IMR-90 (cell line): Measurements from ENCODE around the gene HYI. TPM values are rescaled to one million over a fixed set of nuclear protein-coding genes. Genes with fewer than 3 reads are reported as not detected.

Experiments used
- ATAC-seq: fragments of 200-7000 bp; cut with Tn5 transposase; 2 replicates; pipeline ENCODE4 v1.9.1; 2020; ENCODE audit warnings: low read depth, mild to moderate bottlenecking, moderate library complexity
- BruUV-seq: library from RNA; stranded (reverse); fragments of 400-500 nt; replicated peaks from 2 replicates; lab custom pipeline; 2021; lab: Mats Ljungman, UMichigan
- CTCF ChIA-PET: fragments of 300-600 bp; formaldehyde crosslinking; extraction: SDS; loops from one replicate; lab custom pipeline; 2021; ENCODE audit warnings: antibody characterized with exemption; lab: Yijun Ruan, JAX
- POLR2A ChIA-PET: fragments of 300-600 bp; sonication (Branson Sonifier 250); formaldehyde crosslinking; loops from one replicate; lab custom pipeline; 2022; ENCODE audit warnings: antibody characterized with exemption; ENCODE audit not compliant: unreplicated experiment; lab: Charles Lee
- DNase-seq: peaks from one replicate; pipeline ENCODE4 v3.0.0; 2013
- H2AFZ ChIP-seq: replicated peaks from 2 replicates; pipeline ENCODE3; 2013; ENCODE audit warnings: low read length, mild to moderate bottlenecking; ENCODE audit not compliant: poor library complexity
- H2AK5ac ChIP-seq: 2 replicates; pipeline ENCODE4 v1.6.1; 2013; ENCODE audit warnings: low read depth, low read length, inconsistent platforms
- H2AK9ac ChIP-seq: replicated peaks from 2 replicates; pipeline ENCODE3; 2013; ENCODE audit warnings: mild to moderate bottlenecking, low read depth, low read length, moderate library complexity; ENCODE audit not compliant: poor library complexity
- H2BK120ac ChIP-seq: 2 replicates; pipeline ENCODE4 v1.6.1; 2013; ENCODE audit warnings: low read depth, low read length, inconsistent platforms
- H2BK15ac ChIP-seq: 3 replicates; pipeline ENCODE4 v1.6.1; 2013; ENCODE audit warnings: low read depth, low read length, inconsistent platforms
- H2BK20ac ChIP-seq: 2 replicates; pipeline ENCODE4 v1.6.1; 2013; ENCODE audit warnings: low read depth, mild to moderate bottlenecking, inconsistent platforms, low read length, moderate library complexity
- H2BK5ac ChIP-seq: 2 replicates; pipeline ENCODE4 v1.6.1; 2013; ENCODE audit warnings: mild to moderate bottlenecking, low read depth, low read length, inconsistent platforms; ENCODE audit not compliant: poor library complexity, severe bottlenecking
- H3K14ac ChIP-seq: replicated peaks from 2 replicates; pipeline ENCODE4 v1.6.1; 2013; ENCODE audit warnings: low read depth, low read length, inconsistent platforms
- H3K18ac ChIP-seq: 2 replicates; pipeline ENCODE4 v1.6.1; 2013; ENCODE audit warnings: low read depth, low read length, control low read depth
- H3K23ac ChIP-seq: 2 replicates; pipeline ENCODE4 v1.6.1; 2013; ENCODE audit warnings: low read depth, low read length, inconsistent platforms
- H3K27ac ChIP-seq: 2 replicates; pipeline ENCODE4 v1.5.1; 2013; ENCODE audit warnings: mild to moderate bottlenecking, control low read depth, low read length; ENCODE audit not compliant: insufficient read depth
- H3K27me3 ChIP-seq: 2 replicates; pipeline ENCODE4 v1.6.1; 2013; ENCODE audit warnings: low read length; ENCODE audit not compliant: control insufficient read depth, insufficient read depth
- H3K36me3 ChIP-seq: 2 replicates; pipeline ENCODE4 v1.6.1; 2013; ENCODE audit warnings: low read length, mixed read lengths; ENCODE audit not compliant: control insufficient read depth, insufficient read depth
- H3K4ac ChIP-seq: 2 replicates; pipeline ENCODE4 v1.6.1; 2013; ENCODE audit warnings: low read depth, low read length, inconsistent platforms
- H3K4me1 ChIP-seq: 2 replicates; pipeline ENCODE4 v1.6.1; 2013; ENCODE audit warnings: low read length, mixed read lengths; ENCODE audit not compliant: control insufficient read depth, insufficient read depth
- H3K4me2 ChIP-seq: 2 replicates; pipeline ENCODE4 v1.6.1; 2013; ENCODE audit warnings: low read depth, mild to moderate bottlenecking, control low read depth, low read length, moderate library complexity
- H3K4me3 ChIP-seq: 2 replicates; pipeline ENCODE4 v1.5.1; 2013; ENCODE audit warnings: low read depth, mild to moderate bottlenecking, control low read depth, low read length, moderate library complexity; ENCODE audit not compliant: insufficient read depth
- H3K56ac ChIP-seq: 2 replicates; pipeline ENCODE4 v1.6.1; 2013; ENCODE audit warnings: low read length, inconsistent platforms; ENCODE audit not compliant: insufficient read depth; ENCODE audit errors: extremely low read depth
- H3K79me1 ChIP-seq, 2 experiments: 2 replicates each; pipeline ENCODE4 v1.6.1; 2013; ENCODE audit warnings: low read length in 2 of 2, inconsistent platforms in 1 of 2, low read depth in 1 of 2
- H3K9ac ChIP-seq: 2 replicates; pipeline ENCODE4 v1.6.1; 2013; ENCODE audit warnings: low read depth, low read length, control low read depth
- H3K9me1 ChIP-seq: 2 replicates; pipeline ENCODE4 v1.6.1; 2013; ENCODE audit warnings: low read length, inconsistent platforms; ENCODE audit not compliant: insufficient read depth
- H3K9me3 ChIP-seq: 2 replicates; pipeline ENCODE4 v1.6.1; 2013; ENCODE audit warnings: low read length; ENCODE audit not compliant: control insufficient read depth, insufficient read depth
- H4K20me1 ChIP-seq: 2 replicates; pipeline ENCODE4 v1.6.1; 2013; ENCODE audit warnings: low read length, inconsistent platforms; ENCODE audit not compliant: insufficient read depth
- H4K5ac ChIP-seq: 2 replicates; pipeline ENCODE4 v1.6.1; 2013; ENCODE audit warnings: mild to moderate bottlenecking, low read depth, low read length, control low read depth
- H4K8ac ChIP-seq, 2 experiments: 2 replicates each; pipeline ENCODE4 v1.6.1; 2013; ENCODE audit warnings: low read depth in 2 of 2, low read length in 2 of 2, control low read depth in 1 of 2, inconsistent platforms in 1 of 2
- H4K91ac ChIP-seq: 2 replicates; pipeline ENCODE4 v1.6.1; 2013; ENCODE audit warnings: low read depth, low read length, inconsistent platforms; ENCODE audit not compliant: insufficient read depth
- BHLHE40 ChIP-seq: fragments of 150-350 bp; IDR thresholded peaks from 2 replicates; pipeline ENCODE4 v1.6.1; 2016; ENCODE audit warnings: mild to moderate bottlenecking, low read depth, low read length
- CHD1 ChIP-seq: IDR thresholded peaks from 2 replicates; pipeline ENCODE4 v1.6.1; 2012; ENCODE audit warnings: low read depth, low read length, improper control_type of control experiment
- CTCF ChIP-seq: conservative IDR thresholded peaks from 2 replicates; pipeline ENCODE4 v1.5.1; 2012; ENCODE audit warnings: mild to moderate bottlenecking, low read depth, low read length, improper control_type of control experiment
- FOS ChIP-seq: fragments of 150-350 bp; IDR thresholded peaks from 2 replicates; pipeline ENCODE4 v1.6.1; 2016; ENCODE audit warnings: low read depth, low read length
- MAZ ChIP-seq: IDR thresholded peaks from 2 replicates; pipeline ENCODE4 v1.6.1; 2012; ENCODE audit warnings: low read depth, mild to moderate bottlenecking, low read length, improper control_type of control experiment, moderate library complexity, borderline replicate concordance
- POLR2A ChIP-seq: IDR thresholded peaks from 2 replicates; pipeline ENCODE4 v1.6.1; 2012; ENCODE audit warnings: mild to moderate bottlenecking, low read depth, low read length
- RFX5 ChIP-seq: IDR thresholded peaks from 2 replicates; pipeline ENCODE4 v1.8.0; 2012; ENCODE audit warnings: low read depth, mild to moderate bottlenecking, low read length, moderate library complexity
- WGBS, 2 experiments: methylation state at CpG; one replicate each; pipeline versions ENCODE4 v1.1.5 to v1.1.7; 2013; ENCODE audit warnings: missing lambda C conversion rate in 2 of 2; ENCODE audit not compliant: insufficient read length in 1 of 2; ENCODE audit errors: extremely low coverage in 2 of 2; 5-methylcytosine and 5-hydroxymethylcytosine counted together
- dilution Hi-C: fragments of 300-500 bp; cut with HindIII; formaldehyde crosslinking; loops from one replicate; pipeline ENCODE4 v1.14.3; 2018; ENCODE audit warnings: low sequenced_read_pairs; ENCODE audit not compliant: unreplicated experiment
- in situ Hi-C: fragments of 300-500 bp; cut with MboI; formaldehyde crosslinking; loops from 3 replicates; pipeline ENCODE4 v1.14.3; 2019; ENCODE audit warnings: low sequenced_read_pairs, inconsistent platforms, mixed read lengths
- intact Hi-C: fragments of 100-400 bp; cut with micrococcal nuclease; formaldehyde crosslinking; loops from 2 replicates; pipeline ENCODE4 v1.10.0; 2022
- polyA plus RNA-seq, 3 experiments: library from polyadenylated mRNA; depleted of rRNA; stranded (reverse); fragments of >200 nt; gene quantifications; 2 replicates each; pipeline ENCODE4 v1.2.3, GENCODE V29; 2012; ENCODE audit warnings: low replicate concordance in 1 of 3
- total RNA-seq: library from RNA; depleted of rRNA; stranded (reverse); fragments of >200 nt; gene quantifications from 2 replicates; pipeline ENCODE4 v1.2.3, GENCODE V29; 2012

The HYI gene
- total and polyA plus RNA-seq, 2 of the 4 experiments (the other 2 are of a cell fraction): 21.5 to 53.7 TPM

- dilution Hi-C loops: no loop called here
- H3K9ac ChIP-seq: no peak overlapping the region
These were observed 15.7 kb downstream of the HYI start for GRCh38 chr1:43438006-43438405.

More at GRCh38 chr1:43438006-43438405, 15.7 kb downstream of the HYI start:
- no peak overlapping the region for H2AK9ac ChIP-seq
- no peak overlapping the region for H3K56ac ChIP-seq
- peaks cover 69% of the 10 kb centered on the region for H3K36me3 ChIP-seq
- H3K4me1 ChIP-seq: peaks cover 2% of the 10 kb centered on the region; the same call in 1 of the 2 replicates
- H2BK15ac ChIP-seq: no peak overlapping the region
- no peak overlapping the region for H2AFZ ChIP-seq
- ATAC-seq: no peak
- no peak for DNase-seq
- no peak overlapping the region for H3K27ac ChIP-seq
- TF ChIP-seq BHLHE40: no peak
- no peak for TF ChIP-seq MAZ
- TF ChIP-seq CHD1: no peak
- TF ChIP-seq RFX5: no peak
- TF ChIP-seq FOS: no peak
- no peak for TF ChIP-seq CTCF
- no peak for TF ChIP-seq POLR2A
- in situ Hi-C loops: no loop called here
- H4K5ac ChIP-seq: no peak overlapping the region
- peaks cover 9% of the 10 kb centered on the region for H3K9me1 ChIP-seq
- H2BK20ac ChIP-seq: no peak overlapping the region
- no peaks in the 10 kb centered on the region for H3K79me1 ChIP-seq
- no peak overlapping the region for H2BK5ac ChIP-seq
- H4K8ac ChIP-seq: no peak overlapping the region
- no peak overlapping the region for H4K91ac ChIP-seq
- no peak overlapping the region for H3K4me3 ChIP-seq
- no peak overlapping the region for H3K14ac ChIP-seq
- no peaks in the 10 kb centered on the region for H3K9me3 ChIP-seq
- no peak overlapping the region for H2BK120ac ChIP-seq
- CTCF ChIA-PET: no interaction called here
- no TSS peak for BruUV-seq
- no peaks in the 10 kb centered on the region; the same call in 1 of the 2 replicates for H4K20me1 ChIP-seq
- H3K18ac ChIP-seq: no peak overlapping the region
- no peaks in the 10 kb centered on the region for H3K27me3 ChIP-seq
- POLR2A ChIA-PET: no interaction called here
- no CpG with 5 or more reads among the region's 3 CpGs for WGBS, 2 experiments
- H3K23ac ChIP-seq: no peak overlapping the region
- H3K4me2 ChIP-seq: no peak overlapping the region
- intact Hi-C loops: no loop called here
- H2AK5ac ChIP-seq: no peak overlapping the region
- no peak overlapping the region for H3K4ac ChIP-seq
